ENCODE data around the gene FBXO44. TPM values are rescaled to one million over a fixed set of nuclear protein-coding genes. Genes with fewer than 3 reads are reported as not detected.

The FBXO44 gene
- total RNA-seq, 1 donor from 2014 or later, result 24.8 TPM

- Mint-ChIP-seq H3K4me1 (ENCODE audit: unreplicated experiment) (peaks cover 10% of the 10 kb centered on the region), H3K9me3 (no peaks in the 10 kb centered on the region), H3K36me3 (peaks cover 4% of the 10 kb centered on the region), H3K27me3 (no peaks in the 10 kb centered on the region), H3K4me3 (peak overlapping the region; percentile 35), H3K27ac (no peak overlapping the region)
- TF ChIP-seq, protein P1, sequence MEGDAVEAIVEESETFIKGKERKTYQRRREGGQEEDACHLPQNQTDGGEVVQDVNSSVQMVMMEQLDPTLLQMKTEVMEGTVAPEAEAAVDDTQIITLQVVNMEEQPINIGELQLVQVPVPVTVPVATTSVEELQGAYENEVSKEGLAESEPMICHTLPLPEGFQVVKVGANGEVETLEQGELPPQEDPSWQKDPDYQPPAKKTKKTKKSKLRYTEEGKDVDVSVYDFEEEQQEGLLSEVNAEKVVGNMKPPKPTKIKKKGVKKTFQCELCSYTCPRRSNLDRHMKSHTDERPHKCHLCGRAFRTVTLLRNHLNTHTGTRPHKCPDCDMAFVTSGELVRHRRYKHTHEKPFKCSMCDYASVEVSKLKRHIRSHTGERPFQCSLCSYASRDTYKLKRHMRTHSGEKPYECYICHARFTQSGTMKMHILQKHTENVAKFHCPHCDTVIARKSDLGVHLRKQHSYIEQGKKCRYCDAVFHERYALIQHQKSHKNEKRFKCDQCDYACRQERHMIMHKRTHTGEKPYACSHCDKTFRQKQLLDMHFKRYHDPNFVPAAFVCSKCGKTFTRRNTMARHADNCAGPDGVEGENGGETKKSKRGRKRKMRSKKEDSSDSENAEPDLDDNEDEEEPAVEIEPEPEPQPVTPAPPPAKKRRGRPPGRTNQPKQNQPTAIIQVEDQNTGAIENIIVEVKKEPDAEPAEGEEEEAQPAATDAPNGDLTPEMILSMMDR (conservative IDR thresholded peaks at IDR 0.05), result no peak
- no peak for DNase-seq (ENCODE audit: extremely low spot score, unreplicated experiment)
Observed at GRCh38 chr1:11678442-11678841, 23.8 kb downstream of the FBXO44 start.

DNA sequence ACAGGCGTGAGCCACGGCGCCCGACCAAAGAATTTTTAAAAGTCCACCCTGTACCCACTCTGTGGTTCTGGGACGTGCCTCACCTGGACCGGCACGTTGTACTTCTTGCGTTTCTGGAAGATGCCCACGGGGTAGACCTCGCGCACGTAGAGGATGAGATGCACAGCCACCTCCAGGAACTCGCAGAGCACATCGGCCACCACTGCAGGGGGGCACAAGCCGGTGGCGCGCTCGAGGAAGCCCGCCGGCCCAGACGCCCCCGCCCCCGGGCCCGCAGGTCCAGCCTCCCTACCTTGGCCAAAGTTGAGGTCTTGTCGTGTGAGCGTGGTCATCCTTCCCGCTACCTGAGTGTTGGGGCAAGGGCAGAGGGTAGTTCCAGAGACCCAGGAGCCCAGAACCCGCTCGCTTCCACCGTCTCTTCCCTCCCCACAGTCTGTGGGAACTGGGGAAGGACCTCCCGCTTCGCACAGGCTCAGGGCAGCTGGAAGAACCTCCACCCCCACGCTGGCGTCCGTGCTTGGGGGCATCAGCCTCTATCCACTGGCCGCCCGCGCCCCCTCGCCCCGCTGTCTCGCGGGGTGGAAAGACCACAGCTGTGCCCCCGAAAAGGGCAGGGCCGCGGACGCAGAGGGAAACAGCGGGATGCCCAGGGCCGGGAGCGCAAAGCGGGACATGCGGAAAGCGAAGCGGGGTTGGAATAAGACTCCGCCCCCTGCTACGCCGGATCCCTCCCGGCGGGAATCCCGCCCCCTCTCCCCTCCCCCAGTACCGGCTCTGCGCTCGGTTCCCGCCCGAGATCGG lies 25.8 kb downstream of the FBXO44 start:
- TF ChIP-seq, protein P1 (conservative IDR thresholded peaks at IDR 0.05), result no peak
- Mint-ChIP-seq H3K27me3 (no peaks in the 10 kb centered on the region), H3K4me3 (peak overlapping the region; percentile 88), H3K4me1 (ENCODE audit: unreplicated experiment) (peaks cover 19% of the 10 kb centered on the region), H3K27ac (no peak overlapping the region), H3K36me3 (peaks cover 4% of the 10 kb centered on the region), H3K9me3 (no peaks in the 10 kb centered on the region)
- DNase-seq (ENCODE audit: extremely low spot score, unreplicated experiment), result no peak

DNA sequence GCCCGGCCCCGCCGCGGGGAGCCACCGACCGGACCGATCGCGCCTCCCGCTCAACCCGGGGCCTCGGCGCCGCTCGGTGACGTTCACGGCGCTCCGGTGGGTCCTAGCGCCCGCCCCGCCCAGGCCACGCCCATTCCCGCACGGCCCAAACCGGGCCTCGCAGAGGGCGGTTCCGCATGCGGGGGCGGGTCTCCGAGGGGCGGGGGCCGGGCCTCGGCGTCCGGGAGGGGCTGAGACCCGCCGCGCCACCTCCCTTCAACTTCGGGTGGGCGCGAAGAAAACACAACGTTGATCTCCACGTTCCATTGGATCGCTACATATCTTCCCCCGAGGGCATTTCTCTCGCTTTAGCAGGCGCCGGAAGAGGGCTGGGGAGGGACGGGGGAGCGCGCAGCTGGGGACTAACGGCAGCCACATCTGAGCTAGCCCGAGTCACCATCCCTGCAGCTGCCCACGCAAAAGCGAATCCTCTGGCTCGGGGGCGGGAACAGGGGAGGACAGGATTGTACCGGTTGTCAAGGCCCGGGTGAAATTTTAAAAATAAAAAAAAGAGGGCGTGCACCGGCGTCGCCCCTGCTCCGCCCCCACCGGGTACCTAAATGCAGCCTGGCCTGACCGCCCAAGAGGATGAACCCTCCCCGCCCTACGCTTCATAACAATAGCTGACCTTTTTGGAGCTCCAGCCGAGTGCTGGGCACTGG lies 26.5 kb downstream of the FBXO44 start, which contains the start of gene MAD2L2:
TSS of gene MAD2L2 (minus strand) at position 78 of the 701 bp plus-strand sequence. CDS start 547 bp downstream, outside the sequence.
- Mint-ChIP-seq H3K4me3 (peak within 1 kb of the TSS; percentile 94), H3K9me3 (no peaks in the 10 kb centered on the region), H3K27me3 (no peaks in the 10 kb centered on the region), H3K27ac (peak within 1 kb of the TSS; percentile 81), H3K4me1 (ENCODE audit: unreplicated experiment) (peaks cover 19% of the 10 kb centered on the region), H3K36me3 (peaks cover 4% of the 10 kb centered on the region)
- TF ChIP-seq, protein P1 (conservative IDR thresholded peaks at IDR 0.05), result no peak
- peak; percentile 88 for DNase-seq (ENCODE audit: extremely low spot score, unreplicated experiment)

GRCh38 chr1:11682287-11682771 lies 27.7 kb downstream of the FBXO44 start:
- H3K4me1 Mint-ChIP-seq (ENCODE audit: unreplicated experiment), result peaks cover 19% of the 10 kb centered on the region
- H3K4me3 Mint-ChIP-seq, result peak overlapping the region; percentile 94
- peak overlapping the region; percentile 71 for H3K27ac Mint-ChIP-seq
- H3K36me3 Mint-ChIP-seq, result peaks cover 4% of the 10 kb centered on the region
- H3K9me3 Mint-ChIP-seq, result no peaks in the 10 kb centered on the region
- TF ChIP-seq, protein P1 (conservative IDR thresholded peaks at IDR 0.05), result no peak
- DNase-seq (ENCODE audit: extremely low spot score, unreplicated experiment), result no peak
- H3K27me3 Mint-ChIP-seq, result no peaks in the 10 kb centered on the region

DNA sequence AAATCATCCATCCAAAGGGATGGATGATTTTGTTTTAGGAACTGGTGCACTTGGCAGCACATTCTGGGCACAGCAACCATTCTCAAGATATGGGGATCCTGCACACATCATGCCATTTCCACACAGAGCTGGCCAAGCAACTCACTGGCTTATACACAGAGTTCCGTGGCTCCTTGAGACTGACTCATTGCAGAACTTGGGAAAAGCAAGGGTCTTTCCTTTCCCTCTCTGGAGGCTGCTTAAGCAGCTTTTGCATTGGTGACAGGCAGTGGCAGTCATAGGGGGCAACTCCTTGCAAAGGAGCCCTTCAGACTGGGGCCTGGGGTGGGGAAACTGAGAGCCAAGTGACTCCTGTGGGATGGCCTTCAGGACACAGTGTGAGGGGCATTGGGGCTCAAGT lies 28.1 kb downstream of the FBXO44 start:
- Mint-ChIP-seq H3K4me1 (ENCODE audit: unreplicated experiment) (peaks cover 19% of the 10 kb centered on the region), H3K9me3 (no peaks in the 10 kb centered on the region), H3K4me3 (no peak overlapping the region), H3K27ac (no peak overlapping the region), H3K36me3 (peaks cover 4% of the 10 kb centered on the region), H3K27me3 (no peaks in the 10 kb centered on the region)
- no peak for DNase-seq (ENCODE audit: extremely low spot score, unreplicated experiment)
- TF ChIP-seq, protein P1 (conservative IDR thresholded peaks at IDR 0.05), result no peak

Data from type B pancreatic cell (in vitro differentiated cells).